Inferior parietal cortex (tissue), 1 donor: Measurements from ENCODE around the gene TRIOBP.
"Not testable (repeated sequence)": the region's sequence is repeated elsewhere in the genome, so short reads cannot be mapped to it uniquely, and the experiment has no call there.

Experiments
- DNase-seq: peaks from one replicate; pipeline ENCODE4 v3.0.0-alpha.2; 2016; ENCODE audit errors: extremely low spot score

The TRIOBP gene

GRCh38 chr22:37775785-37776638 is 79.2 kb downstream of the TRIOBP start:
- DNase-seq = no peak

GRCh38 chr22:37776639-37777005 is 79.8 kb downstream of the TRIOBP start:
- DNase-seq = no peak

- no peak for DNase-seq
Observed at GRCh38 chr22:37777122-37777687, 80.4 kb downstream of the TRIOBP start.

GRCh38 chr22:37778370-37779009 is 81.6 kb downstream of the TRIOBP start:
- no peak for DNase-seq

- no peak for DNase-seq
Observed at GRCh38 chr22:37781434-37782059, 84.7 kb downstream of the TRIOBP start.

- no peak for DNase-seq
Observed at GRCh38 chr22:37782340-37783168, 85.7 kb downstream of the TRIOBP start.

GRCh38 chr22:37784829-37785495 is 88.1 kb downstream of the TRIOBP start:
- DNase-seq = no peak

- no peak for DNase-seq
Observed at GRCh38 chr22:37790234-37790633, 93.4 kb downstream of the TRIOBP start.

- DNase-seq = no peak
Observed at GRCh38 chr22:37792494-37792893, 95.6 kb downstream of the TRIOBP start.

GRCh38 chr22:37794376-37794775 is 97.5 kb downstream of the TRIOBP start:
- no peak for DNase-seq

- no peak for DNase-seq
Observed at GRCh38 chr22:37796079-37796478, 99.2 kb downstream of the TRIOBP start.

- DNase-seq = not testable (repeated sequence)
Observed at GRCh38 chr22:37797259-37797658, 100.4 kb downstream of the TRIOBP start.

GRCh38 chr22:37797874-37798500 is 101.1 kb downstream of the TRIOBP start:
- DNase-seq = no peak

GRCh38 chr22:37799979-37800378 is 103.1 kb downstream of the TRIOBP start:
- not testable (repeated sequence) for DNase-seq

GRCh38 chr22:37801946-37802309 is 105.1 kb downstream of the TRIOBP start:
- DNase-seq = no peak

GRCh38 chr22:37802310-37803194 is 105.7 kb downstream of the TRIOBP start:
- DNase-seq = peak; percentile 32

- no peak for DNase-seq
Observed at GRCh38 chr22:37803195-37803638, 106.4 kb downstream of the TRIOBP start.

GRCh38 chr22:37803639-37804351 is 106.9 kb downstream of the TRIOBP start:
- no peak for DNase-seq

- DNase-seq = no peak
Observed at GRCh38 chr22:37804352-37804880, 107.6 kb downstream of the TRIOBP start.
